HG03378 (cell line): ENCODE measurements around the gene PKP1.
"Not testable (repeated sequence)": the region's sequence is repeated elsewhere in the genome, so short reads cannot be mapped to it uniquely, and the experiment has no call there.

ENCODE experiments used
- ATAC-seq: cut with Tn5 transposase; IDR thresholded peaks from one replicate; pipeline ENCODE4 v1.9.1; 2021; ENCODE audit warnings: mild to moderate bottlenecking, moderate library complexity; ENCODE audit not compliant: unreplicated experiment

The PKP1 gene

DNA sequence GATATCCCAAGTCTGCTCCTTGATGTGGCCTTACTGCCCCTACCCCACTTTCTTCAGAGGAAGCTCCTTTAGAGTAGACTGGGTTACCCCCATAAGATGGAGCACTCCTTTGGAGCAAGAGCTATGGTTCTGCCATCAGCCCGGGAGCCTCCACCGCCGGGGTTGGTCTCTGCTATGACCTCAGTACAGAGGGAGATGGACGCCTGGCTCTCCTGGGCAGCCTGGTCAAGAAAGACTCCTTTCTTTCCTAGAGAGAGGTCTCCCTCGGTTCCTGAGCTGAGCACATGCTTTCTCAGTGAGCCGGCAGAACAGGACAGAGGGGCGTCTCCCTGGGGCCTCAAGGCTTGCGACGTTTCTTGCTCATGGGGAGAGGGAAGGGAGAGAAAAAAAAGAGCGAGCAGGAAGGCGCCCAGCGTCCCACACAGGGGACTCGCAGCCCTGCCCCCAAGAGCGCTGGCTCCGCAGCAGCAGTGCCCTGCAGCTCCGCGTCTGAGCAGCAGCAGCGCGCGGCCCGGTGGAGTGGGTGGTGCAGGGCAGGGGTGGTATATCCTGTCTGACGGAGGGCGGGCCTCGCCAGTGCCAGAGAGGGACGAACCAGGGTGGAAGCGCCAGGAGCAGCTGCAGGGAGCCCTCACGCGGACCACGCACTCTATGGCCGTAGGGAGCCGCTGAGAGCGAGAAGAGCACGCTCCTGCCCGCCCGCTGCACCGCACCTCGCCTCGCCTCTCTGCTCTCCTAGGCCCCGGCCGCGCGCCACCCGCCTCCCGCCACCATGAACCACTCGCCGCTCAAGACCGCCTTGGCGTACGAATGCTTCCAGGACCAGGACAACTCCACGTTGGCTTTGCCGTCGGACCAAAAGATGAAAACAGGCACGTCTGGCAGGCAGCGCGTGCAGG, at the start of gene PKP1:
Gene PKP1 (plus strand): TSS at position 576 of the 899 bp plus-strand sequence. CDS start 197 bp downstream, at position 773.
- no peak for ATAC-seq

DNA sequence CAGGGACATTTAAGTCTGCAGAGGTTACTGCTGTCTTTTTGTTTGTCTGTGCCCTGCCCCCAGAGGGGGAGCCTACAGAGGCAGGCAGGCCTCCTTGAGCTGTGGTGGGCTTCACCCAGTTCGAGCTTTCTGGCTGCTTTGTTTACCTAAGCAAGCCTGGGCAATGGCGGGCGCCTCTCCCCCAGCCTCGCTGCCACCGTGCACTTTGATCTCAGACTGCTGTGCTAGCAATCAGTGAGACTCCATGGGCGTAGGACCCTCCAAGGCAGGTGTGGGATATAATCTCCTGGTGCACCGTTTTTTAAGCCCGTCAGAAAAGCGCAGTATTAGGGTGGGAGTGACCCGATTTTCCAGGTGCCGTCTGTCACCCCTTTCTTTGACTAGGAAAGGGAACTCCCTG, 43.7 kb upstream of the PKP1 start:
- not testable (repeated sequence) for ATAC-seq

GRCh38 chr1:201240171-201240570, 43.1 kb upstream of the PKP1 start:
- ATAC-seq: no peak

DNA sequence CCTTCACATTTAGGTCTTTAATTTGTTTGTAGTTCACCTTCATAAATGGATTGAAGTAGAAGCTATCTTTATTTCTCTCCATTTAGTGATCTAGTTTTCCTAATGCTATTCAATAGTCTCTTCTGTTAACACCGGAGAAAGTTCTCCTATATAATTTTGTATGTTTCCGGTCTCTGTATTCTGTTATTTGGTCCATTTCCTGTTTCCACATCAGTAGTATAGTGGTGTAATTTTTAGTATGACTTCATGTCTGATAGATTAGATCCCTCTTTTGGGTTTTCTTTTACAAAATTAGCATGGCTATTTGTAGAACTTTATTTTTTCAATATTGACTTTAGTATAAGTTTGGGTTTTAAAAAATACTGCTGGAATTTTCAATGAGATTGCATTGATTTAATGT, 41.6 kb upstream of the PKP1 start:
- no peak for ATAC-seq

DNA sequence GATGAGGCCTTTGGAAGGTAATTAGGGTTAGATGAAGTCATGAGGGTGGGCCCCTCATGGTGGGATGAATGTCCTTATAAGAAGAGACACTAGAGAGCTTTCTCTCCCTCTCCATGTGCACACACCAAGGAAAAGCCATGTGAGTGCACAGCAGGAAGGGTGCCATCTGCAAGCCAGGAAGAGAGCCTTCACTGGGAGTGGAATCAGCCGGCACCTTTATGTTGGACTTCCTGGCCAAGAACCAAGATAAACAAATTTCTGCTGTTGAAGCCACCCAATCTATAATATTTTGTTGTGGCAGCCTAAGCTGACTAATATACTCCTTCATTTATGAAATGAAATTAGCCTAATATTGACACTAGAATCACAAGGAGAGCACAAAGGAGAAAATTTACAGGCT, 38.2 kb upstream of the PKP1 start:
- ATAC-seq: no peak

DNA sequence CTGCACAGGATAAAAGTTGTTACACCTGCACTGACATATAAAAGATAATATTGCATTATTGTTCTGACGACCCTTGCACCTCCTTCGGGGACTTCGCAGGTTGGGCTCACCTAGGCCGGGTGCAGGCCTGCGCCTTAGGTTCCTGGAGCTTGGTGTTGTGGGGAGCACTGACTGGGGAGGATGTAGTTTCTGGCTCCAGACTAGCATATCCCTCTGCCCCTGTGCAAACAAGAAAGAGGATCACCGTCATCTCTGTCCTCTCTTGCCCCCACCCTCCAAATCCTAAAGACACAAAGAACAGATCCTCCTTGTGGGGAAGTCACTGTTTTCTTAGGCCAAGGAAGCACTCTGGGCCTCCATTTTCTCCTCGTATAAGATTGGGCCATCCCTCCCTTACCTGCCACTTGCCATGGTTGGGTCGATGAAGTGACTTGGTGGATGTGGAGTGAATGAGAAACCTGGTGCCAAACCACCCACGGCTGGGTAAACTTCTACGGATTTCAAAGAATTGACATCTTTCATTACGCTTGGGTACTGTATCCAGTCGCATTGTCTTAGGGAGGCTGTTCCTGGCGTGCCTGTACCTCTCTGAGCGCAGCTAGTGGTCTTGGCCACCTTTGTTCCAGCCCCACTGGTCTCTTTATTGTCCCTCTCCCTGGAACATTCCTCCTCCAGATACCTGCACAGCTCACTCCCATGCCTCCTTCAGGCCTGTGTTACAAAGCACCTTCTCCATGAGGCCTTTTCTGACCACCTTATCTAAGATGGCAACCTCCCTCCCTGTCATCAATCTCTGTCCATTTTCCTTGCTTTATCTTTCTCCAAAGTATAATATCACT, 34.4 kb upstream of the PKP1 start:
- no peak for ATAC-seq

- no peak for ATAC-seq
Measured at GRCh38 chr1:201250326-201251011, 32.8 kb upstream of the PKP1 start.

DNA sequence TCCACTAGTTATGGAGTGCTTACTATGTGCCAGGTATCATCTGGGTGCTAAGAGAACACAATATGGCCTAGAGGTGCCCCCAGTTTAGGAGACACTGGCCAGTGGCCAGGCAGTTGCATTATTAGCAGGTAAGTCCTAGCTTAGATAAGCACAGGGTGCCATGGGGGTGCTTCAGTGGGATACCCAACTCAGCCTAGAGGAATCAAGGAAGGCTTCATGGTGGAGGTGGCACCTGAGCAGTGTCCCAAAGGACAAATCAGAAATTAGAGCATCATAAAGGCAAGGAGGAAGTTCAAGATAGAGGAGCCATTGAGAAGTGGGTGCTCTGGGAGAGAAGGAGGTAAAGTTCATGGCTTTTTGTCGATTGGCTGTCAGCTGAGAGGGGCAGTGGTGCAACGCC, 31.9 kb upstream of the PKP1 start:
- no peak for ATAC-seq

GRCh38 chr1:201251851-201252430, 31.4 kb upstream of the PKP1 start:
- ATAC-seq: no peak

DNA sequence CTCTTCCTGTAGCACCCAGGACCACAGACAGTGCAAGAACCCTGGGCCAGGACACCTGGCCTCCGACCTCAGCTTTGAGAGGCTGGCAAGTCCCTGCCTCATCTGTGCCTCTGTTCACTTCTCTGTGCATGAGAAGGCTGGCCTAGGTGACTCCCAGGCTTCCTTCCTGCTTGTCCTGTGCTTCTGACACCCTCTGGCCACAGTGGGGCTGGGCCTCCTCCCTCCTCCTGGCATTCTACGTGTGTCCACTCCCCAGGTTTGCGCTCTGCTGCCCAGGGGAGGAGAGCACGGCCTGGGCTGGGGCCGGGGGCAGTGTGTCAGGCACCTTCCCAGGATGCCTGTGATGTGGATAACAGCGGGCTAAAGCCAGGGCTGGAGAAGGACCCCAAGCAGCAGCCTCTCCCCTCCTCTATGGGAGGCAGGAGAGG, 30.3 kb upstream of the PKP1 start:
- ATAC-seq: no peak

DNA sequence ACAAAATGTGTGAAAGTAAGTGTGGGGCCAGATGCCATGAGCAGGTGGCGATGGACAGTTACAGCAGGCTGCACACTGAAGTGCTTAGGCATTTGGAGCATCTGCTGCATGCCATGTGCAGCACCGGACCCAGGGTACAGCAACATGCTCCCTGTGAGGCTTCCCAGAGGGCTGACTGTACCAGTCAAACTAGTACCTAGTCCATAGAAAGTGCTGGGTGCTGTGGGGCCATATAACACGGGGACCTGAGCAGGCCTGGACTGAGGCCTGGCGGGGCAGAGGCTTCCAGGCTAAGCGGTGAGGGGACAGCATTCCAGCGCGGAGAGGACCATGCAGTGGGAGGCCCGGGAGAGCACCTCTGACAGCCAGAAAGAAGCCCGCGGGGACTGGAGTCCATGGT, 29.9 kb upstream of the PKP1 start:
- no peak for ATAC-seq

GRCh38 chr1:201253906-201254624, 29.2 kb upstream of the PKP1 start:
- no peak for ATAC-seq

- no peak for ATAC-seq
Measured at GRCh38 chr1:201254625-201255478, 28.5 kb upstream of the PKP1 start.

DNA sequence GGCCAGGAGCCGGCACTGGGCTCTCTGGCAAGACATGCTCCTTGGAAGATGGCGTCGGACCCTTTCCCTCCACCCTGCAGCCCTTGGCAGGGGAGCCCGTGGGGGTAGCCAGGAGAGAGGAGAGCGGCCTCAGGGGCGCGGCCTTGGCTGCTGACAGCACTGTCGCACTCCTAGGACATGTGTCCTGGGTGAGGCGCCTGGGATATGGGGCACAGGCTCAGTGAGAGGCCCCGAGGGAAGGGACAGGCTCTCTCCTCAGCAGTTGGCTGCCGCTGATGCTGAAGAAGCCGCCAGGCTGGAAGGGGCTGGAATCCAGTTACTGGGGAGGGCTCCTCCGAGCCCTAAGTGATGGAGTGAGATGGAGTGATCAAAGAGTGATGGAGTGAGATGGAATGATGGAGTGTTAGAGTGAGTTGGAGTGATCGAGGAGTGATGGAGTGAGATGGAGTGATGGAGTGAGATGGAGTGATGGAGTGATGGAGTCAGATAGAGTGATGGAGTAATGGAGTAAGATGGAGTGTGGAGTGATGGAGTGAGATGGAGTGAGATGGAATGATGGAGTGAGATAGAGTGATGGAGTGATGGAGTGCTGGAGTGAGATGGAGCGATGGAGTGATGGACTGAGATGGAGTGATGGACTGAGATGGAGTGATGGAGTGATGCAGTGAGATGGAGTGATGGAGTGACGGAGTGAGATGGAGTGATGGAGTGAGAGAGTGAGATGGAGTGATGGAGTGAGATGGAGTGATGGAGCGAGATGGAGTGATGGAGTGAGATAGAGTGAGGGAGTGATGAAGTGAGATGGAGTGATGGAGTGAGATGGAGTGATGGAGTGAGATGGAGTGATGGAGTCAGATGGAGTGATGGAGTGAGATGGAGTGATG, 27.6 kb upstream of the PKP1 start:
- ATAC-seq: no peak

DNA sequence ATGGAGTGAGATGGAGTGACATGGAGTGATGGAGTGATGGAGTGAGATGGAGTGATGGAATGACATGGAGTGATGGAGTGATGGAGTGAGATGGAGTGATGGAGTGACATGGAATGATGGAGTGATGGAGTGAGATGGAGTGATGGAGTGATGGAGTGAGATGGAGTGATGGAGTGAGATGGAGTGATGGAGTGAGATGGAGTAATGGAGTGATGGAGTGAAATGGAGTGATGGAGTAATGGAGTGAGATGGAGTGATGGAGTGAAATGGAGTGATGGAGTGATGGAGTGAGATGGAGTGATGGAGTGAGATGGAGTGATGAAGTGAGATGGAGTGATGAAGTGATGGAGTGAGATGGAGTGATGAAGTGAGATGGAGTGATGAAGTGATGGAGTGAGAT, 25.2 kb upstream of the PKP1 start:
- not testable (repeated sequence) for ATAC-seq

DNA sequence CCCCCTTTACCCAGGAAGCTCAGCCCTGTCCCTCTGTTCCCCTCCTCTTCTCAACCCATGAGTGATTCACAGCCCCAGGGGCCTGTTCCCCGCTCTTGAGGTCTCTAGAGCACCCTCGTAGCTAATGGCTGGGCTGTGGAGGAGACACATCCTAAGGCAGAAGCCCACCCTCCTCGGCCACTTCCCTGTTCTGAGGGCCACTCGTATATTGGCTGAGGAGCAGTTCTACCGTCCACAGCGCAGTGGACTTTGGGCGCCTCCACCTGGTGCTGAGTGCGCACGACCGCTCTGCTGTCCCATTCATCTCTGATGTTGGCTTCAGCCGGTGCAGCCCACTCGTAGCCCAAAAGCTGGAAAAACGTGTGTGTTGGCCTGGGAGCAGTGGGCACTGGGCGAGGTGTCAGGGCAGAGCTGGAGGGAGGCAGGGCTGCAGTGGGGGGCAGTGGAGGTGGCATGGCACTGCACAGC, 24.5 kb upstream of the PKP1 start:
- no peak for ATAC-seq

DNA sequence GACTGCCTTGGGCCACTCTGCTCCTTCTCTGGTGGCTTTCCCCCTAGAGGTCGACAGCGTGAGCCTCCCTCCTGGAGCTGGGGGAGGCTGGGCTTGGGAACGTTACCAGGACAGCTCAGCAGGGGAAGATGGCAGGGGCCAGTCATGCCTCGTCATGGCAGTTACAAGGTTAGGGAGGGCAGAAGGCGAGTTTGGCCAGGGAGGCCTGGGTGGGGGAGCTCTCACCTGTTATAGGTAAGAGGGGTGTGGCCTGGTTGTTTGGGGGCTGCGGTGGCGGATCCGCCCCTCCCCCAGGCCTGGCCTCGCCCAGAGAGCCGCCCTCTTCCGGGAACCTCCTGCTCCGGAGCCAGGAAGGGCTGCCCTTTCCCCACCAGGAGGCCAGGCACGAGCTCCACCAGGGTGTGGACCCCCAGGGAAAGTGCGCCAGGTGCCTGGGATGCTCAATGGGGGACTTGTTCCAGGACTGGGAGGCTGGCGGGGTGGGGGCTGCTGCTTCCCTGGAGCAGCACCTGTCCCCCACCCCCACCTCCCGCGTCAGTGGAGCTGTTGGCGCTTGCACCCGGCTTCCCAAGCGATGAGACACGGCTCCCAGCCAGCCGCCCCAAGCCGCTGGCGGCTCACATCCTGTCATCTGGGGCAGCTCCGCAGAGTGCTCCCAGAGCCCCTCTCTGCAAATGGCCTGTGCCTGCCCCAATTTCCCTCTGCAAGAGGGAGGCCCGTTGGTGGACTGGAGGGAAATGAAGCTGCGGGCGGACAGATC, 23.6 kb upstream of the PKP1 start:
- ATAC-seq: no peak

- no peak for ATAC-seq
Measured at GRCh38 chr1:201260236-201260590, 23.1 kb upstream of the PKP1 start.
